Lower leg skin (tissue), 3 donors: Measurements from ENCODE around the gene NUTM2F.
"Not testable (repeated sequence)": the region's sequence is repeated elsewhere in the genome, so short reads cannot be mapped to it uniquely, and the experiment has no call there.

Source experiments
- CTCF ChIP-seq, 3 donors: fragments of 450-650 bp; IDR thresholded peaks; one replicate each; pipeline ENCODE4 v1.5.1; 2016; ENCODE audit warnings: antibody characterized with exemption in 3 of 3, mild to moderate bottlenecking in 3 of 3, moderate library complexity in 2 of 3
- POLR2A ChIP-seq, 2 donors: fragments of 450-650 bp; IDR thresholded peaks; one replicate each; pipeline ENCODE4 v1.6.1; 2016 to 2017; ENCODE audit warnings: antibody characterized with exemption in 2 of 2, mild to moderate bottlenecking in 1 of 2, moderate library complexity in 1 of 2

DNA sequence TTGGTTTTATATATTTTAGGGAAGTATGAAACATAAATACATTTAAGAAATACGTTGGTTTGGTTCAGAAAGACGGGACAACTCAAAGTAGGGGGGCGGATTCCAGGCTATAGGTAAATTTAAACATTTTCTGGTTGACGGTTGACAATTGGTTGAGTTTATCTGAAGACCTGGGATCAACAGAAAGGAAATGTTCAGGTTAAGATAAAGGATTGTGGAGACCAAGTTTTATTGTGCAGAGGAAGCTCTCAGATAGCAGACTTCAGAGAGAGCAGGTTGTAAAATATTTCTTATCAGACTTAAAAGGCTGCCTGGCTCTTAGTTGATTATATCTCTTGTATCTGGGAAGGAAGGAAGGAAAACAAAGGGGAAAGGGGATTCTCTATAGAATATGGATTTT lies 51.4 kb downstream of the NUTM2F start:
- not testable (repeated sequence) for TF ChIP-seq POLR2A, CTCF (IDR thresholded peaks at IDR 0.05)
